Neural progenitor cell (in vitro differentiated cells): ENCODE results near the gene ECE2.

Experiments used
- CTCF ChIP-seq: fragments of 200-600 bp; sonication (generic); IDR thresholded peaks from 2 replicates; pipeline ENCODE4 v1.5.1; 2017; ENCODE audit warnings: antibody characterized with exemption, mild to moderate bottlenecking
- EZH2 ChIP-seq: fragments of 200-600 bp; sonication (generic); IDR thresholded peaks from 2 replicates; pipeline ENCODE4 v1.6.1; 2017; ENCODE audit warnings: antibody characterized with exemption, mild to moderate bottlenecking, moderate library complexity

- TF ChIP-seq CTCF: no peak
- no peak for TF ChIP-seq EZH2
Measured at GRCh38 chr3:184336547-184337398, 61.0 kb downstream of the ECE2 start.
